Cardiac fibroblast (primary cell): Measurements from ENCODE around the gene TBC1D1.

Source experiments
- DNase-seq, 2 donors: peaks; one replicate each; pipeline versions ENCODE4 v3.0.0 to v3.0.0-alpha.2; 2010; ENCODE audit warnings: low read depth in 2 of 2
- H3K4me3 ChIP-seq, 2 donors: replicated peaks in 1 of 2; 1 replicate in 1 of 2; 2 replicates in 1 of 2; pipeline ENCODE4 v1.5.1; 2011; ENCODE audit warnings: low read depth in 2 of 2, low read length in 2 of 2, mild to moderate bottlenecking in 2 of 2, moderate library complexity in 1 of 2
- TF ChIP-seq, protein P1 (sequence below): IDR thresholded peaks from one replicate; pipeline ENCODE4 v1.5.1; 2011; ENCODE audit warnings: low read depth, mild to moderate bottlenecking, low read length, inconsistent platforms

Gene TBC1D1

DNA sequence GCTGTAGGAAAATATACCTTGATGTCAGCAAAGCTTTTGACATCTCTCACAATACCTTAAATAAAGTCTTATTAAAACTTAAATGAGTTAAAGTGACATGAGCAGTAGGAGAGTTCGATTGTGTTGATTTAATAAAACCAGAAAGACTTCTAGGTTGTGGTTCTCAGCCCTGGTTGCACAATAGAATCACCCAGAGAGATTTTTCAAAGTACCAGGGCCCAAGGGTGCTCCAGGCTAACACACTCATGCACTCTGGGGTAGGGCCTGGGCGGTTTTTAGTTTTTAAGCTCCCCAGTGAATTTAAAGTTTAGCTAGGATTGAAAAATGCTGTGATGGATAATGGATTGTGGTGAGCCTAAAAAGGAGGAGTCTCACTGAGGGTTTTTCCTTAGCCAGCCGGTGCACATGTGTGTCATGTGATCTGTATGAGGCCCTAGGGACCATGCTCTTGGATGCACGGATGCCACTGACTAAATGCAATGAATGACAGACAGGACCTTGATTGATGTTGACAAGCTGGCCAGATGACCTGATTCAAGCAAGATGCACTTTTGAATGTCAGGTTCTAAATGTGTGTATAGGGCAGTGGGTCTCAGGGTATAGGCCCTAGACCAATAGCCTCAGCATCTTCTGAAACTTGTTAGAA is 254.3 kb downstream of the TBC1D1 start:
- DNase-seq, result peak in 1 of 2 donors; percentile 49
- H3K4me3 ChIP-seq, result no peak overlapping the region
- TF ChIP-seq, protein P1, sequence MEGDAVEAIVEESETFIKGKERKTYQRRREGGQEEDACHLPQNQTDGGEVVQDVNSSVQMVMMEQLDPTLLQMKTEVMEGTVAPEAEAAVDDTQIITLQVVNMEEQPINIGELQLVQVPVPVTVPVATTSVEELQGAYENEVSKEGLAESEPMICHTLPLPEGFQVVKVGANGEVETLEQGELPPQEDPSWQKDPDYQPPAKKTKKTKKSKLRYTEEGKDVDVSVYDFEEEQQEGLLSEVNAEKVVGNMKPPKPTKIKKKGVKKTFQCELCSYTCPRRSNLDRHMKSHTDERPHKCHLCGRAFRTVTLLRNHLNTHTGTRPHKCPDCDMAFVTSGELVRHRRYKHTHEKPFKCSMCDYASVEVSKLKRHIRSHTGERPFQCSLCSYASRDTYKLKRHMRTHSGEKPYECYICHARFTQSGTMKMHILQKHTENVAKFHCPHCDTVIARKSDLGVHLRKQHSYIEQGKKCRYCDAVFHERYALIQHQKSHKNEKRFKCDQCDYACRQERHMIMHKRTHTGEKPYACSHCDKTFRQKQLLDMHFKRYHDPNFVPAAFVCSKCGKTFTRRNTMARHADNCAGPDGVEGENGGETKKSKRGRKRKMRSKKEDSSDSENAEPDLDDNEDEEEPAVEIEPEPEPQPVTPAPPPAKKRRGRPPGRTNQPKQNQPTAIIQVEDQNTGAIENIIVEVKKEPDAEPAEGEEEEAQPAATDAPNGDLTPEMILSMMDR, result no peak

DNA sequence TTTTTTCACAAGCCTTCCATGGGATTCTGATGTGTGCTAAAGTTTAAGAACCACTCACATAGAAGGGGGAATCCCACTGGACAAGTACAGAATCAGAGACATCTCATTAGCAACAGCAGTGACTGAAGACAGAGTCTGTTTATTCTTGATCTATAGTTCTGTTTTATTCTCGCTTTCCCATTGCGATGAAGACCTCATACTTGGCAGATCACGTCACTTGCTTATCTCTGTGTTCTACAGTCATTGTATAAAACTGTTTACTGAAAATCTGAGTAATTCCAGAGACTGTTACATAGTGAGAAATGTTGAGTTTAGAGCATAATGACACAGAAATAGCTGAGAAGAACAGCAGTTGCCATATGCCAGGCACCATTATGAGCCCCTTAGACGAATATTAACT is 254.9 kb downstream of the TBC1D1 start:
- TF ChIP-seq, protein P1, result no peak
- no peak overlapping the region for H3K4me3 ChIP-seq
- peak; percentile 93 to 94 for DNase-seq

DNA sequence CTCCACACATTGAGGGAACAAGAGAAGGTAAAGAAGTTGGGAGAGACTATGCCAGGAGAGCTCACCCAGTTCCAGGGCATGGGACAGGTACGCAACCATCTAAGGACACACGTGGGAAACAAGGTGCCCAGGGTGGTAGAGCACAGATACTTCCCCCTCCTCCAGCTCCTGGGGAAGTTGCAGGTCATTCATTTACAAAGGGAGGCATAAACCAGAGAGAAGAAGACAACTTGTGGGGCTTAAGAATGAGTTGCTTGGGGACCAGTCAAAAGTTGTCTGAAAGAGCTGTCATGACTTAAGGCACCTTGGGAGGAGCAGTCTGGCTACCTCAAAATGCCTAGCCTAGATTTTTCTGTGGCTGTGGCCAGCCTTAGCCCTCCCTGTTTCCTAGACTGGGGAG is 255.5 kb downstream of the TBC1D1 start:
- TF ChIP-seq, protein P1, result no peak
- H3K4me3 ChIP-seq, result no peak overlapping the region
- DNase-seq, result no peak

DNA sequence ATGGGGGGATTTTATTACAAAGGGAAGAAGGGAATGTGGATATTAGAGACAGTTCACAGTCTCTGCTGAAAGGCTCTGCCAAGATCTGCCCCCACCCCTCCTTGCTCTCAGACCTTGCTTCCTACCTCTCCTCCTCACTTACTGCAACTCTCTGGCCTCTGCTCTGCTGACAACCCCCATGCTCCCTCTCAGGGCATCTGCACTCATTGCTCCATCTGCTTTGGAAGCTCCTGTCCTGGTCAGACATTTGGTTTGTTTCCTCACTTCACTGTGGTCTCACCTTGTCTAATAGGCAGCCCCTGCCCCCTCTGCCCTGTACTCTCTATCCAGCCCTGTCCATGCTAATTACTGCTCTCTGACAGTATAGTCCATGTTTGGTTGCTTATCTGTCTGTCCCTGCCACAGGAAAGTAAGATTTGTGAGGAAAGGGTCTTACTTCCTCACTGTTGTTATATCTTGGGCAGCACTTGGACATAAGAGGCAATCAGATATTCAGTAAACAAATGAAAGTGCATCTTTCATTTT is 258.6 kb downstream of the TBC1D1 start:
- TF ChIP-seq, protein P1, result no peak
- no peak overlapping the region for H3K4me3 ChIP-seq
- DNase-seq, result no peak

DNA sequence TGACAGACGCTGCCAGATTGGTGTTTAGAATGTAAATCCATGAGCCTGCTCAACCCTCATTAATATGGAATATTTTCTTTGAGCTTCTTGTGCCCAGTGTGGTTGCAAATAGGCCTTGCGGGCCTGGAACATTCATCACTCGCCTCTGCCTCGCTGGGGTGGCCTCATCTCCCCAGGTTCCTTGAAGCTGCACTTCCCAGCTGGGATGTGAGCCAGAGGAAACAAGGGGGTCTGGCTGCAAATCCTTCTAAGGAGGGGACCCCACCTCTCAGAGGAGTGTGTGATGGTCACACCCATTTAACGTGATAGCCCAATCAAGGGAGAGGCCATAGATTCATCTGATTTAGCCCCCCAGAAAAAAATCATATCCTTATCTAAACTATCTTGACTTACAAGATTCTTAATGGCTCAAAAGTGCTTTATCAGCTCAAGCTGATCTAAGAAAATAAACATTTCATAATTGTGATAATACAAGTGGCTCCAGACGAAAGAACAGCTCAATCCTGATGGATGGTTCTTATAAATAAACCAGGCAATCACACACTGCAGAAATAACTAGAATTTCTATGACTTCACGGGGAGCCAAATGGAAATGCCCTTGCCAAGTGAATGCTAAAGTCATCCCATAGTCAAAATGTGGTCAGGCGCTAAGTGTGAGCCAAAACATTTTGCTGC is 259.2 kb downstream of the TBC1D1 start:
- TF ChIP-seq, protein P1, result no peak
- DNase-seq, result peak in 1 of 2 donors; percentile 66
- no peak overlapping the region for H3K4me3 ChIP-seq

DNA sequence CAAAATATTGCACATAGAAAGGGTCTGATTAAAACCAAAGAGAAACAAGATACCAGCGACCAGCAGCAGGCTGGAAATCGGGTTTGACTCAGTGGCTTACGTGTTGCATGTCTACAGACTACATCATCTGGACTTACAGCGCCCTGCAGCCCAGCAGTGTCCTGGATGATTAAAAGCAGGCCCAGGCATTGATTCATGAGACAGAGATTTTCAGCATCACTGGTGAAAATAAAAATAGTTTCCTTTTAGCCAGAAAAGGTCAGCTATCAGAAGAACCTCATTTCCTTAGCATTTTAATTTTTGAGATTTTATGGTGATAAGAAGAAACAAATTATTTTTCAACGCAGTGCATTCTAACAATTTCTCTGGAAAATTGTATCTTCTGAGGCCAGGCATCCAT is 259.9 kb downstream of the TBC1D1 start:
- TF ChIP-seq, protein P1, result no peak
- no peak overlapping the region for H3K4me3 ChIP-seq
- DNase-seq, result peak; percentile 49 to 71
